IMR-90 (cell line): ENCODE results near the gene BOD1L1. TPM values are rescaled to one million over a fixed set of nuclear protein-coding genes. Genes with fewer than 3 reads are reported as not detected.

Source experiments
- ATAC-seq: fragments of 200-7000 bp; cut with Tn5 transposase; 2 replicates; pipeline ENCODE4 v1.9.1; 2020; ENCODE audit warnings: low read depth, mild to moderate bottlenecking, moderate library complexity
- BruUV-seq: library from RNA; stranded (reverse); fragments of 400-500 nt; replicated peaks from 2 replicates; lab custom pipeline; 2021; lab: Mats Ljungman, UMichigan
- CTCF ChIA-PET: fragments of 300-600 bp; formaldehyde crosslinking; extraction: SDS; loops from one replicate; lab custom pipeline; 2021; ENCODE audit warnings: antibody characterized with exemption; lab: Yijun Ruan, JAX
- POLR2A ChIA-PET: fragments of 300-600 bp; sonication (Branson Sonifier 250); formaldehyde crosslinking; loops from one replicate; lab custom pipeline; 2022; ENCODE audit warnings: antibody characterized with exemption; ENCODE audit not compliant: unreplicated experiment; lab: Charles Lee
- DNase-seq: peaks from one replicate; pipeline ENCODE4 v3.0.0; 2013
- H2AFZ ChIP-seq: replicated peaks from 2 replicates; pipeline ENCODE3; 2013; ENCODE audit warnings: low read length, mild to moderate bottlenecking; ENCODE audit not compliant: poor library complexity
- H2AK5ac ChIP-seq: 2 replicates; pipeline ENCODE4 v1.6.1; 2013; ENCODE audit warnings: low read depth, low read length, inconsistent platforms
- H2AK9ac ChIP-seq: replicated peaks from 2 replicates; pipeline ENCODE3; 2013; ENCODE audit warnings: mild to moderate bottlenecking, low read depth, low read length, moderate library complexity; ENCODE audit not compliant: poor library complexity
- H2BK120ac ChIP-seq: 2 replicates; pipeline ENCODE4 v1.6.1; 2013; ENCODE audit warnings: low read depth, low read length, inconsistent platforms
- H2BK15ac ChIP-seq: 3 replicates; pipeline ENCODE4 v1.6.1; 2013; ENCODE audit warnings: low read depth, low read length, inconsistent platforms
- H2BK20ac ChIP-seq: 2 replicates; pipeline ENCODE4 v1.6.1; 2013; ENCODE audit warnings: low read depth, mild to moderate bottlenecking, inconsistent platforms, low read length, moderate library complexity
- H2BK5ac ChIP-seq: 2 replicates; pipeline ENCODE4 v1.6.1; 2013; ENCODE audit warnings: mild to moderate bottlenecking, low read depth, low read length, inconsistent platforms; ENCODE audit not compliant: poor library complexity, severe bottlenecking
- H3K14ac ChIP-seq: replicated peaks from 2 replicates; pipeline ENCODE4 v1.6.1; 2013; ENCODE audit warnings: low read depth, low read length, inconsistent platforms
- H3K18ac ChIP-seq: 2 replicates; pipeline ENCODE4 v1.6.1; 2013; ENCODE audit warnings: low read depth, low read length, control low read depth
- H3K23ac ChIP-seq: 2 replicates; pipeline ENCODE4 v1.6.1; 2013; ENCODE audit warnings: low read depth, low read length, inconsistent platforms
- H3K27ac ChIP-seq: 2 replicates; pipeline ENCODE4 v1.5.1; 2013; ENCODE audit warnings: mild to moderate bottlenecking, control low read depth, low read length; ENCODE audit not compliant: insufficient read depth
- H3K27me3 ChIP-seq: 2 replicates; pipeline ENCODE4 v1.6.1; 2013; ENCODE audit warnings: low read length; ENCODE audit not compliant: control insufficient read depth, insufficient read depth
- H3K36me3 ChIP-seq: 2 replicates; pipeline ENCODE4 v1.6.1; 2013; ENCODE audit warnings: low read length, mixed read lengths; ENCODE audit not compliant: control insufficient read depth, insufficient read depth
- H3K4ac ChIP-seq: 2 replicates; pipeline ENCODE4 v1.6.1; 2013; ENCODE audit warnings: low read depth, low read length, inconsistent platforms
- H3K4me1 ChIP-seq: 2 replicates; pipeline ENCODE4 v1.6.1; 2013; ENCODE audit warnings: low read length, mixed read lengths; ENCODE audit not compliant: control insufficient read depth, insufficient read depth
- H3K4me2 ChIP-seq: 2 replicates; pipeline ENCODE4 v1.6.1; 2013; ENCODE audit warnings: low read depth, mild to moderate bottlenecking, control low read depth, low read length, moderate library complexity
- H3K4me3 ChIP-seq: 2 replicates; pipeline ENCODE4 v1.5.1; 2013; ENCODE audit warnings: low read depth, mild to moderate bottlenecking, control low read depth, low read length, moderate library complexity; ENCODE audit not compliant: insufficient read depth
- H3K56ac ChIP-seq: 2 replicates; pipeline ENCODE4 v1.6.1; 2013; ENCODE audit warnings: low read length, inconsistent platforms; ENCODE audit not compliant: insufficient read depth; ENCODE audit errors: extremely low read depth
- H3K79me1 ChIP-seq, 2 experiments: 2 replicates each; pipeline ENCODE4 v1.6.1; 2013; ENCODE audit warnings: low read length in 2 of 2, inconsistent platforms in 1 of 2, low read depth in 1 of 2
- H3K9ac ChIP-seq: 2 replicates; pipeline ENCODE4 v1.6.1; 2013; ENCODE audit warnings: low read depth, low read length, control low read depth
- H3K9me1 ChIP-seq: 2 replicates; pipeline ENCODE4 v1.6.1; 2013; ENCODE audit warnings: low read length, inconsistent platforms; ENCODE audit not compliant: insufficient read depth
- H3K9me3 ChIP-seq: 2 replicates; pipeline ENCODE4 v1.6.1; 2013; ENCODE audit warnings: low read length; ENCODE audit not compliant: control insufficient read depth, insufficient read depth
- H4K20me1 ChIP-seq: 2 replicates; pipeline ENCODE4 v1.6.1; 2013; ENCODE audit warnings: low read length, inconsistent platforms; ENCODE audit not compliant: insufficient read depth
- H4K5ac ChIP-seq: 2 replicates; pipeline ENCODE4 v1.6.1; 2013; ENCODE audit warnings: mild to moderate bottlenecking, low read depth, low read length, control low read depth
- H4K8ac ChIP-seq, 2 experiments: 2 replicates each; pipeline ENCODE4 v1.6.1; 2013; ENCODE audit warnings: low read depth in 2 of 2, low read length in 2 of 2, control low read depth in 1 of 2, inconsistent platforms in 1 of 2
- H4K91ac ChIP-seq: 2 replicates; pipeline ENCODE4 v1.6.1; 2013; ENCODE audit warnings: low read depth, low read length, inconsistent platforms; ENCODE audit not compliant: insufficient read depth
- BHLHE40 ChIP-seq: fragments of 150-350 bp; IDR thresholded peaks from 2 replicates; pipeline ENCODE4 v1.6.1; 2016; ENCODE audit warnings: mild to moderate bottlenecking, low read depth, low read length
- CHD1 ChIP-seq: IDR thresholded peaks from 2 replicates; pipeline ENCODE4 v1.6.1; 2012; ENCODE audit warnings: low read depth, low read length, improper control_type of control experiment
- MAFK ChIP-seq: IDR thresholded peaks from 2 replicates; pipeline ENCODE4 v1.6.1; 2012; ENCODE audit warnings: low read depth, low read length, improper control_type of control experiment
- MXI1 ChIP-seq: IDR thresholded peaks from 2 replicates; pipeline ENCODE4 v1.6.1; 2012; ENCODE audit warnings: low read depth, mild to moderate bottlenecking, low read length, moderate library complexity, borderline replicate concordance
- NFE2L2 ChIP-seq: fragments of 150-350 bp; IDR thresholded peaks from 2 replicates; pipeline ENCODE4 v1.6.1; 2016; ENCODE audit warnings: low read depth, mild to moderate bottlenecking, low read length
- POLR2A ChIP-seq: IDR thresholded peaks from 2 replicates; pipeline ENCODE4 v1.6.1; 2012; ENCODE audit warnings: mild to moderate bottlenecking, low read depth, low read length
- RAD21 ChIP-seq: IDR thresholded peaks from 2 replicates; pipeline ENCODE4 v1.6.1; 2012; ENCODE audit warnings: low read length, improper control_type of control experiment
- RCOR1 ChIP-seq: IDR thresholded peaks from 2 replicates; pipeline ENCODE4 v1.6.1; 2012; ENCODE audit warnings: mild to moderate bottlenecking, low read length, improper control_type of control experiment; ENCODE audit not compliant: insufficient replicate concordance
- RFX5 ChIP-seq: IDR thresholded peaks from 2 replicates; pipeline ENCODE4 v1.8.0; 2012; ENCODE audit warnings: low read depth, mild to moderate bottlenecking, low read length, moderate library complexity
- WGBS, 2 experiments: methylation state at CpG; one replicate each; pipeline versions ENCODE4 v1.1.5 to v1.1.7; 2013; ENCODE audit warnings: missing lambda C conversion rate in 2 of 2; ENCODE audit not compliant: insufficient read length in 1 of 2; ENCODE audit errors: extremely low coverage in 2 of 2; 5-methylcytosine and 5-hydroxymethylcytosine counted together
- dilution Hi-C: fragments of 300-500 bp; cut with HindIII; formaldehyde crosslinking; loops from one replicate; pipeline ENCODE4 v1.14.3; 2018; ENCODE audit warnings: low sequenced_read_pairs; ENCODE audit not compliant: unreplicated experiment
- in situ Hi-C: fragments of 300-500 bp; cut with MboI; formaldehyde crosslinking; loops from 3 replicates; pipeline ENCODE4 v1.14.3; 2019; ENCODE audit warnings: low sequenced_read_pairs, inconsistent platforms, mixed read lengths
- intact Hi-C: fragments of 100-400 bp; cut with micrococcal nuclease; formaldehyde crosslinking; loops from 2 replicates; pipeline ENCODE4 v1.10.0; 2022
- polyA plus RNA-seq, 3 experiments: library from polyadenylated mRNA; depleted of rRNA; stranded (reverse); fragments of >200 nt; gene quantifications; 2 replicates each; pipeline ENCODE4 v1.2.3, GENCODE V29; 2012; ENCODE audit warnings: low replicate concordance in 1 of 3
- total RNA-seq: library from RNA; depleted of rRNA; stranded (reverse); fragments of >200 nt; gene quantifications from 2 replicates; pipeline ENCODE4 v1.2.3, GENCODE V29; 2012
- TF ChIP-seq, protein P1 (sequence below): conservative IDR thresholded peaks from 2 replicates; pipeline ENCODE4 v1.5.1; 2012; ENCODE audit warnings: mild to moderate bottlenecking, low read depth, low read length, improper control_type of control experiment
- TF ChIP-seq, protein P2 (sequence below): fragments of 150-350 bp; IDR thresholded peaks from 2 replicates; pipeline ENCODE4 v1.6.1; 2016; ENCODE audit warnings: low read depth, mild to moderate bottlenecking, low read length, moderate library complexity, borderline replicate concordance
- TF ChIP-seq, protein P3 (sequence below): fragments of 150-350 bp; IDR thresholded peaks from 2 replicates; pipeline ENCODE4 v1.6.1; 2017; ENCODE audit warnings: mild to moderate bottlenecking, antibody characterized with exemption, low read length, low read depth

BOD1L1 gene
- total and polyA plus RNA-seq, 2 of the 4 experiments (the other 2 are of a cell fraction): 13.5 to 26.9 TPM

DNA sequence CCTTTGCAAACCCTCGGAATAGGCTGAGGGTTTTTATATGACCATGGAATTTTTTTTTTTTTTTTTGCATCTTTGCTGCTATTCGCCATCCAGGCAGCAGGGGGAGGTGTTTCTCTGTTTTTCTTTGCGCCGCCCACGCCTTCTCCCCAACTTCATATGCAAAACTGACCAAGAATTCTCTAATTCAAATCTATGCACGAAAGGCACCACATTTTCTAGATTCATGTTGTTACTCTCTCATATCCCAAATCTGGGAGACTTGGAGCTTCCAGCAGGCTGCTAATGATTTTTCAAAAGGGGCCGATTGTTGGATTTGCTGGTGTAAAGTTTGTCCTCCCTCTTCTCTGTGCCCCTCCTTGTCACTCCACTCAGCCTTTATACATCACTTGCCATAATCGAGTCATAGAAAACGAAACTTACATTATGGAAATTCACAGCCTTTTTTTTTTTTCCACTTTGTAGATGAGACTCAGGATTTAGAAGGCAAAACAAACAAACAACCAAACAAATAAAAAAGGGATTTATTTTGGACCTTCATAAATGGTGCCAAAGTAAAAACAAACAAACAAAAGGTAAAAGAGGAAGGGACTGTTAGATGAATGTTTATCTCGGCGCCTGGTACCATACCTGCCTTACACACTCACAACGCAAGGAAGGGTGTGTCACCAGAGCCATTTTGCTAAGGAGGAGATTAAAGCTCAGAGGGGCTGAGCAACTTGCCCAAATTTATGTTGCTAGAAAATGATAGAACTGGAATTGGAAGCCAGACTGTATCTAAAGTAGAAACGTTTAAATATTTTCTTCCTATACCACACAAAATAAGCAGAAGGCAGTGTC lies 29.3 kb upstream of the BOD1L1 start:
- Histone ChIP-seq H3K9me1 (0 out of 2 replicates have a peak, but pooled peaks cover 2% of the 10 kb centered on the region), H3K9me3 (no peaks in the 10 kb centered on the region), H3K4ac (peak overlapping the region; percentile 59), H4K20me1 (no peaks in the 10 kb centered on the region), H4K91ac (peak overlapping the region; percentile 27; the same call in 1 of the 2 replicates), H2AK9ac (no peak overlapping the region), H2BK20ac (peak overlapping the region; percentile 84), H3K14ac (0 out of 2 replicates have a peak overlapping the region, but pooled peaks have one; percentile 35), H3K9ac (peak overlapping the region; percentile 72; the same call in 1 of the 2 replicates), H2BK15ac (peak overlapping the region; percentile 33; the same call in 1 of the 3 replicates), H3K4me2 (peak overlapping the region; percentile 95), H3K18ac (peak overlapping the region; percentile 84; the same call in 1 of the 2 replicates), H3K27me3 (no peaks in the 10 kb centered on the region), H3K23ac (0 out of 2 replicates have a peak overlapping the region, but pooled peaks have one; percentile 27), H2BK120ac (peak overlapping the region; percentile 89), H4K5ac (peak overlapping the region; percentile 84; the same call in 1 of the 2 replicates), H4K8ac (peak overlapping the region; percentile 7 to 64), H3K27ac (peak overlapping the region; percentile 53; the same call in 1 of the 2 replicates), H3K36me3 (no peaks in the 10 kb centered on the region), H3K56ac (peak overlapping the region; percentile 86), H2AK5ac (no peak overlapping the region), H3K79me1 (no peaks in the 10 kb centered on the region), H2AFZ (peak overlapping the region; percentile 71), H2BK5ac (peak overlapping the region; percentile 72), H3K4me3 (peak overlapping the region; percentile 44), H3K4me1 (peaks cover 2% of the 10 kb centered on the region; the same call in 1 of the 2 replicates)
- intact Hi-C loops (loop anchor here (1.0 to 10.0 kb wide), 12 partner anchors 236 to 1346 kb away; partner anchors contain the start of gene CPEB2), in situ Hi-C loops (loop anchor here (10.0 to 25.0 kb wide), 3 partner anchors 256 to 1508 kb away; partner anchors contain the start of gene CPEB2), dilution Hi-C loops (no loop called here)
- ATAC-seq: peak; percentile 47
- DNase-seq: peak; percentile 74
- BruUV-seq: no TSS peak
- CTCF ChIA-PET: interaction anchor here (0.5 to 1.1 kb wide), 11 partner anchors 22 to 1503 kb away, joined by 3 to 7 read pairs (median 4); no protein-coding TSS in a partner anchor
- POLR2A ChIA-PET: no interaction called here
- WGBS, 2 experiments: no CpG with 5 or more reads among the region's 13 CpGs
- TF ChIP-seq RCOR1 (no peak), MAFK (no peak), CHD1 (0 out of 2 replicates have a peak, but pooled peaks have one; percentile 44), RAD21 (peak; percentile 94), BHLHE40 (no peak), RFX5 (no peak), POLR2A (0 out of 2 replicates have a peak, but pooled peaks have one; percentile 30), NFE2L2 (no peak), MXI1 (no peak)
- TF ChIP-seq, protein P1, sequence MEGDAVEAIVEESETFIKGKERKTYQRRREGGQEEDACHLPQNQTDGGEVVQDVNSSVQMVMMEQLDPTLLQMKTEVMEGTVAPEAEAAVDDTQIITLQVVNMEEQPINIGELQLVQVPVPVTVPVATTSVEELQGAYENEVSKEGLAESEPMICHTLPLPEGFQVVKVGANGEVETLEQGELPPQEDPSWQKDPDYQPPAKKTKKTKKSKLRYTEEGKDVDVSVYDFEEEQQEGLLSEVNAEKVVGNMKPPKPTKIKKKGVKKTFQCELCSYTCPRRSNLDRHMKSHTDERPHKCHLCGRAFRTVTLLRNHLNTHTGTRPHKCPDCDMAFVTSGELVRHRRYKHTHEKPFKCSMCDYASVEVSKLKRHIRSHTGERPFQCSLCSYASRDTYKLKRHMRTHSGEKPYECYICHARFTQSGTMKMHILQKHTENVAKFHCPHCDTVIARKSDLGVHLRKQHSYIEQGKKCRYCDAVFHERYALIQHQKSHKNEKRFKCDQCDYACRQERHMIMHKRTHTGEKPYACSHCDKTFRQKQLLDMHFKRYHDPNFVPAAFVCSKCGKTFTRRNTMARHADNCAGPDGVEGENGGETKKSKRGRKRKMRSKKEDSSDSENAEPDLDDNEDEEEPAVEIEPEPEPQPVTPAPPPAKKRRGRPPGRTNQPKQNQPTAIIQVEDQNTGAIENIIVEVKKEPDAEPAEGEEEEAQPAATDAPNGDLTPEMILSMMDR: peak; percentile 94
- TF ChIP-seq, protein P2, sequence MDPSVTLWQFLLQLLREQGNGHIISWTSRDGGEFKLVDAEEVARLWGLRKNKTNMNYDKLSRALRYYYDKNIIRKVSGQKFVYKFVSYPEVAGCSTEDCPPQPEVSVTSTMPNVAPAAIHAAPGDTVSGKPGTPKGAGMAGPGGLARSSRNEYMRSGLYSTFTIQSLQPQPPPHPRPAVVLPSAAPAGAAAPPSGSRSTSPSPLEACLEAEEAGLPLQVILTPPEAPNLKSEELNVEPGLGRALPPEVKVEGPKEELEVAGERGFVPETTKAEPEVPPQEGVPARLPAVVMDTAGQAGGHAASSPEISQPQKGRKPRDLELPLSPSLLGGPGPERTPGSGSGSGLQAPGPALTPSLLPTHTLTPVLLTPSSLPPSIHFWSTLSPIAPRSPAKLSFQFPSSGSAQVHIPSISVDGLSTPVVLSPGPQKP: no peak
- TF ChIP-seq, protein P3, sequence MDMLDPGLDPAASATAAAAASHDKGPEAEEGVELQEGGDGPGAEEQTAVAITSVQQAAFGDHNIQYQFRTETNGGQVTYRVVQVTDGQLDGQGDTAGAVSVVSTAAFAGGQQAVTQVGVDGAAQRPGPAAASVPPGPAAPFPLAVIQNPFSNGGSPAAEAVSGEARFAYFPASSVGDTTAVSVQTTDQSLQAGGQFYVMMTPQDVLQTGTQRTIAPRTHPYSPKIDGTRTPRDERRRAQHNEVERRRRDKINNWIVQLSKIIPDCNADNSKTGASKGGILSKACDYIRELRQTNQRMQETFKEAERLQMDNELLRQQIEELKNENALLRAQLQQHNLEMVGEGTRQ: no peak
